GM10266 (cell line): ENCODE data around the gene HADHB.
A peak's percentile ranks its signal among the peaks of the same experiment; 100 is the strongest.

Experiments used
- DNase-seq: peaks from one replicate; pipeline ENCODE4 v3.0.0; 2012; ENCODE audit errors: extremely low spot score
- CTCF ChIP-seq: IDR thresholded peaks from 2 replicates; pipeline ENCODE4 v1.5.1; 2012; ENCODE audit warnings: mild to moderate bottlenecking, low read depth; ENCODE audit not compliant: control insufficient read depth, insufficient read depth; ENCODE audit errors: missing control alignments

The HADHB gene

GRCh38 chr2:26309921-26310320 is 65.2 kb downstream of the HADHB start:
- TF ChIP-seq CTCF = no peak
- DNase-seq = no peak

- no peak for TF ChIP-seq CTCF
- DNase-seq = no peak
Measured at GRCh38 chr2:26312471-26312870, 67.7 kb downstream of the HADHB start.

- no peak for TF ChIP-seq CTCF
- no peak for DNase-seq
Measured at GRCh38 chr2:26313446-26313845, 68.7 kb downstream of the HADHB start.

- no peak for DNase-seq
- peak; percentile 18 for TF ChIP-seq CTCF
Measured at GRCh38 chr2:26314243-26314642, 69.5 kb downstream of the HADHB start.

GRCh38 chr2:26316041-26316440 is 71.3 kb downstream of the HADHB start:
- TF ChIP-seq CTCF = no peak
- DNase-seq = no peak

- TF ChIP-seq CTCF = no peak
Measured at GRCh38 chr2:26316845-26317244, 72.1 kb downstream of the HADHB start.

GRCh38 chr2:26317377-26318105 is 72.8 kb downstream of the HADHB start:
- no peak for TF ChIP-seq CTCF

More at GRCh38 chr2:26316845-26317244, 72.1 kb downstream of the HADHB start:
- DNase-seq = no peak

More at GRCh38 chr2:26317377-26318105, 72.8 kb downstream of the HADHB start:
- DNase-seq = no peak
